Left lung (tissue), 10 donors: ENCODE data around the gene SOCS3. TPM values are rescaled to one million over a fixed set of nuclear protein-coding genes. Genes with fewer than 3 reads are reported as not detected.

ENCODE experiments used
- ATAC-seq: fragments of 200-7000 bp; cut with Tn5 transposase; one replicate; pipeline ENCODE4 v1.9.1; 2020; ENCODE audit warnings: moderate library complexity
- DNase-seq, 4 donors: peaks; one replicate each; pipeline ENCODE4 v3.0.0-alpha.2; 2013 to 2020
- H3K27ac ChIP-seq, 2 donors: fragments of 200-600 bp; sonication (generic) in 1 of 2; one replicate each; pipeline versions ENCODE4 v1.5.0 to v1.8.0; 2020 to 2021
- H3K27me3 ChIP-seq, 2 donors: fragments of 200-600 bp; sonication (generic) in 1 of 2; one replicate each; pipeline versions ENCODE4 v1.5.0 to v1.8.0; 2020 to 2021
- H3K36me3 ChIP-seq, 2 donors: fragments of 200-600 bp; sonication (generic) in 1 of 2; one replicate each; pipeline versions ENCODE4 v1.5.0 to v1.8.0; 2020 to 2021
- H3K4me1 ChIP-seq, 2 donors: fragments of 200-600 bp; one replicate each; pipeline ENCODE4 v1.8.0; 2021
- H3K4me3 ChIP-seq, 2 donors: fragments of 200-600 bp; sonication (generic) in 1 of 2; one replicate each; pipeline versions ENCODE4 v1.5.0 to v1.8.0; 2020 to 2021; ENCODE audit warnings: mild to moderate bottlenecking in 1 of 2
- H3K9me3 ChIP-seq, 2 donors: fragments of 200-600 bp; sonication (generic) in 1 of 2; one replicate each; pipeline versions ENCODE4 v1.5.0 to v1.8.0; 2020 to 2021
- intact Hi-C, 2 donors: fragments of 100-400 bp; cut with DNase I; formaldehyde crosslinking; loops; one replicate each; pipeline versions ENCODE4 v1.11.2 to v1.14.2; 2022
- polyA plus RNA-seq, 6 donors: library from polyadenylated mRNA; unstranded; fragments of 120-200 nt; gene quantifications; one replicate each; pipeline ENCODE4 v1.2.1, GENCODE V29; 2013; ENCODE audit not compliant: insufficient read length in 6 of 6
- total RNA-seq, 2 donors: library from RNA; stranded (reverse); fragmentation: NEBNext Ultra II Directional; extraction: Animal tissue kit (Norgen Biotek cat#: 25700); gene quantifications; one replicate each; pipeline ENCODE4 v1.2.1, GENCODE V29; 2021
- TF ChIP-seq, protein P1 (sequence below), 2 donors: fragments of 200-600 bp; sonication (generic) in 1 of 2; IDR thresholded peaks; one replicate each; pipeline versions ENCODE4 v1.5.0 to v1.8.0; 2021; ENCODE audit warnings: antibody characterized with exemption in 2 of 2
- donor health status: DM: no; HTN: yes; CAD: no.
- donor health status: DM: no; HTN: no; CAD: no.

The SOCS3 gene
- total and polyA plus RNA-seq, 8 donors, result 4.7 to 118 (median 40.7) TPM

GRCh38 chr17:78380370-78380769 is 20.5 kb upstream of the SOCS3 start:
- no peaks in the 10 kb centered on the region for H3K27me3 ChIP-seq
- DNase-seq (no peak), ATAC-seq (no peak)
- peak overlapping the region in 1 of 2 donors; percentile 97 for H3K4me3 ChIP-seq
- H3K9me3 ChIP-seq, result no peaks in the 10 kb centered on the region
- H3K36me3 ChIP-seq, result peaks cover 0 to 10% of the 10 kb centered on the region in 2 donors
- TF ChIP-seq, protein P1, sequence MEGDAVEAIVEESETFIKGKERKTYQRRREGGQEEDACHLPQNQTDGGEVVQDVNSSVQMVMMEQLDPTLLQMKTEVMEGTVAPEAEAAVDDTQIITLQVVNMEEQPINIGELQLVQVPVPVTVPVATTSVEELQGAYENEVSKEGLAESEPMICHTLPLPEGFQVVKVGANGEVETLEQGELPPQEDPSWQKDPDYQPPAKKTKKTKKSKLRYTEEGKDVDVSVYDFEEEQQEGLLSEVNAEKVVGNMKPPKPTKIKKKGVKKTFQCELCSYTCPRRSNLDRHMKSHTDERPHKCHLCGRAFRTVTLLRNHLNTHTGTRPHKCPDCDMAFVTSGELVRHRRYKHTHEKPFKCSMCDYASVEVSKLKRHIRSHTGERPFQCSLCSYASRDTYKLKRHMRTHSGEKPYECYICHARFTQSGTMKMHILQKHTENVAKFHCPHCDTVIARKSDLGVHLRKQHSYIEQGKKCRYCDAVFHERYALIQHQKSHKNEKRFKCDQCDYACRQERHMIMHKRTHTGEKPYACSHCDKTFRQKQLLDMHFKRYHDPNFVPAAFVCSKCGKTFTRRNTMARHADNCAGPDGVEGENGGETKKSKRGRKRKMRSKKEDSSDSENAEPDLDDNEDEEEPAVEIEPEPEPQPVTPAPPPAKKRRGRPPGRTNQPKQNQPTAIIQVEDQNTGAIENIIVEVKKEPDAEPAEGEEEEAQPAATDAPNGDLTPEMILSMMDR (IDR thresholded peaks at IDR 0.05), result no peak
- H3K27ac ChIP-seq, result peak overlapping the region; percentile 94 to 99
- H3K4me1 ChIP-seq, result peaks cover 64 to 90% of the 10 kb centered on the region in 2 donors
- intact Hi-C loops, result no loop called here

- Histone ChIP-seq H3K27ac (peak overlapping the region; percentile 94 to 99), H3K4me1 (peaks cover 51 to 90% of the 10 kb centered on the region in 2 donors), H3K4me3 (peak overlapping the region; percentile 96 to 97), H3K36me3 (peaks cover 0 to 10% of the 10 kb centered on the region in 2 donors), H3K27me3 (no peaks in the 10 kb centered on the region), H3K9me3 (no peaks in the 10 kb centered on the region)
- ATAC-seq, result peak; percentile 56
- TF ChIP-seq, protein P1 (IDR thresholded peaks at IDR 0.05), result no peak
- intact Hi-C loops, result no loop called here
- DNase-seq, result no peak
These were observed 19.2 kb upstream of the SOCS3 start for GRCh38 chr17:78379131-78379491.

- no peaks in the 10 kb centered on the region for H3K27me3 ChIP-seq
These were observed 18.6 kb upstream of the SOCS3 start, which contains the start of gene PGS1 for GRCh38 chr17:78378225-78379130. PGS1 (plus strand) TSS chr17:78378649; CDS start chr17:78378666, 17 bp downstream.

GRCh38 chr17:78377858-78378224 is 18.0 kb upstream of the SOCS3 start:
- no peak for ATAC-seq
- Histone ChIP-seq H3K27ac (peak overlapping the region; percentile 94 to 99), H3K27me3 (no peaks in the 10 kb centered on the region), H3K36me3 (peaks cover 0 to 10% of the 10 kb centered on the region in 2 donors), H3K4me1 (peaks cover 40 to 84% of the 10 kb centered on the region in 2 donors), H3K9me3 (no peaks in the 10 kb centered on the region), H3K4me3 (peak overlapping the region; percentile 96 to 97)
- DNase-seq, result peak in 1 of 4 donors; percentile 75
- TF ChIP-seq, protein P1 (IDR thresholded peaks at IDR 0.05), result no peak
- intact Hi-C loops, result no loop called here

More at GRCh38 chr17:78378225-78379130, 18.6 kb upstream of the SOCS3 start, which contains the start of gene PGS1:
- peaks cover 45 to 90% of the 10 kb centered on the region in 2 donors for H3K4me1 ChIP-seq
- no peaks in the 10 kb centered on the region for H3K9me3 ChIP-seq
- DNase-seq (peak; percentile 74 to 96 (median 82)), ATAC-seq (peak; percentile 72)
- TF ChIP-seq, protein P1 (IDR thresholded peaks at IDR 0.05), result no peak
- H3K27ac ChIP-seq, result peak within 1 kb of the TSS; percentile 94 to 99
- intact Hi-C loops, result no loop called here
- H3K36me3 ChIP-seq, result peaks cover 0 to 10% of the 10 kb centered on the region in 2 donors
- peak within 1 kb of the TSS; percentile 96 to 97 for H3K4me3 ChIP-seq

DNA sequence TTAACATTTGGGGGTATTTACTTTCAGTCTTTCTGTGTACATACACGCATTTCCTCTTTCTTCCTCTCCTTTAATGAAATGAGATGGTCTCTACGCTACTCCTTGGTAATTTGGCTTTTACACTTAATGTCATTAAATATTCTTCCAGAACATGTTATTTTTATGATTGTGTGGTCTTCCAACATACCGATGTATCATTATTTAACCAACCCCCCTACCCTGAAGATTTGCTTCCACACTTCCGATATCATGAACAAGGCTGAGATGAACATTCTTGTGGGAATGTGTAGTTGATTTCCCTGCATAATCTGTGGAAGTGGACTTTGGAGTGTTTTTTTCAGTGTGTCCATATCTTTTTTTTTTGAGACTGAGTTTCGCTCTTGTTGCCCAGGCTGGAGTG is 16.3 kb upstream of the SOCS3 start:
- Histone ChIP-seq H3K9me3 (no peaks in the 10 kb centered on the region), H3K36me3 (peaks cover 0 to 10% of the 10 kb centered on the region in 2 donors), H3K27ac (peak overlapping the region; percentile 94 to 99), H3K27me3 (no peaks in the 10 kb centered on the region), H3K4me3 (no peak overlapping the region), H3K4me1 (peaks cover 28 to 67% of the 10 kb centered on the region in 2 donors)
- DNase-seq, result no peak
- intact Hi-C loops, result no loop called here
- TF ChIP-seq, protein P1 (IDR thresholded peaks at IDR 0.05), result no peak
- no peak for ATAC-seq
